H9 (cell line): ENCODE measurements around the gene BTBD17. TPM values are rescaled to one million over a fixed set of nuclear protein-coding genes. Genes with fewer than 3 reads are reported as not detected.

Source experiments
- DNase-seq: peaks from one replicate; pipeline ENCODE4 v3.0.0-alpha.2; 2017
- H2AFZ ChIP-seq: one replicate; pipeline ENCODE4 v1.6.1; 2013; ENCODE audit warnings: mild to moderate bottlenecking, low read length, control low read depth, moderate library complexity
- H2AK5ac ChIP-seq: 2 replicates; pipeline ENCODE4 v1.6.1; 2013; ENCODE audit warnings: low read length, control low read depth, mixed read lengths; ENCODE audit not compliant: insufficient read length
- H2BK120ac ChIP-seq: one replicate; pipeline ENCODE4 v1.6.1; 2013; ENCODE audit warnings: low read depth, mild to moderate bottlenecking, low read length, control low read depth, inconsistent platforms; ENCODE audit not compliant: poor library complexity, severe bottlenecking
- H2BK12ac ChIP-seq: 2 replicates; pipeline ENCODE4 v1.6.1; 2013; ENCODE audit warnings: low read length, control low read depth, mixed read lengths, low read depth; ENCODE audit not compliant: insufficient read length
- H2BK15ac ChIP-seq: 2 replicates; pipeline ENCODE4 v1.6.1; 2013; ENCODE audit warnings: low read depth, low read length, control low read depth
- H2BK20ac ChIP-seq: one replicate; pipeline ENCODE4 v1.6.1; 2013; ENCODE audit warnings: low read depth, mild to moderate bottlenecking, low read length, control low read depth, inconsistent platforms; ENCODE audit not compliant: poor library complexity, severe bottlenecking
- H2BK5ac ChIP-seq: 2 replicates; pipeline ENCODE4 v1.6.1; 2013; ENCODE audit warnings: low read length, control low read depth, mixed read lengths; ENCODE audit not compliant: insufficient read length
- H3K14ac ChIP-seq: 2 replicates; pipeline ENCODE4 v1.6.1; 2013; ENCODE audit warnings: low read length, control low read depth; ENCODE audit not compliant: insufficient read depth
- H3K18ac ChIP-seq: 2 replicates; pipeline ENCODE4 v1.6.1; 2013; ENCODE audit warnings: low read depth, mild to moderate bottlenecking, mixed read lengths, low read length, control low read depth; ENCODE audit not compliant: insufficient read length
- H3K23ac ChIP-seq: 2 replicates; pipeline ENCODE4 v1.6.1; 2013; ENCODE audit warnings: low read length, control low read depth, mixed read lengths, low read depth; ENCODE audit not compliant: insufficient read length
- H3K23me2 ChIP-seq: 2 replicates; pipeline ENCODE4 v1.6.1; 2013; ENCODE audit warnings: low read depth, mild to moderate bottlenecking, mixed read lengths, low read length, control low read depth; ENCODE audit not compliant: insufficient read length, poor library complexity, severe bottlenecking
- H3K27ac ChIP-seq: 2 replicates; pipeline ENCODE4 v1.5.1; 2013; ENCODE audit warnings: low read length, control low read depth, mixed read lengths, low read depth; ENCODE audit not compliant: insufficient read length
- H3K27me3 ChIP-seq: 2 replicates; pipeline ENCODE4 v1.6.1; 2013; ENCODE audit warnings: low read length, control low read depth, inconsistent platforms; ENCODE audit not compliant: insufficient read depth
- H3K4ac ChIP-seq: 2 replicates; pipeline ENCODE4 v1.6.1; 2013; ENCODE audit warnings: low read depth, mild to moderate bottlenecking, control low read depth, inconsistent platforms, low read length, moderate library complexity
- H3K4me1 ChIP-seq: 2 replicates; pipeline ENCODE4 v1.6.1; 2013; ENCODE audit warnings: low read length, control low read depth, inconsistent platforms; ENCODE audit not compliant: insufficient read depth
- H3K4me2 ChIP-seq: 2 replicates; pipeline ENCODE4 v1.6.1; 2013; ENCODE audit warnings: low read length, control low read depth, mixed read lengths; ENCODE audit not compliant: insufficient read length, insufficient read depth
- H3K56ac ChIP-seq: 2 replicates; pipeline ENCODE4 v1.6.1; 2013; ENCODE audit warnings: low read depth, mild to moderate bottlenecking, mixed read lengths, low read length, control low read depth; ENCODE audit not compliant: insufficient read length
- H3K79me1 ChIP-seq: 2 replicates; pipeline ENCODE4 v1.6.1; 2013; ENCODE audit warnings: low read depth, mild to moderate bottlenecking, moderate library complexity, low read length, control low read depth, inconsistent platforms; ENCODE audit not compliant: insufficient read depth, poor library complexity, severe bottlenecking
- H3K79me2 ChIP-seq: 2 replicates; pipeline ENCODE4 v1.6.1; 2013; ENCODE audit warnings: low read length, control low read depth, inconsistent platforms; ENCODE audit not compliant: insufficient read depth
- H3K9ac ChIP-seq: 2 replicates; pipeline ENCODE4 v1.6.1; 2013; ENCODE audit warnings: low read length, control low read depth, mixed read lengths; ENCODE audit not compliant: insufficient read length; ENCODE audit errors: extremely low read depth
- H3K9me3 ChIP-seq: one replicate; pipeline ENCODE4 v1.6.1; 2013; ENCODE audit warnings: low read depth, low read length, inconsistent platforms; ENCODE audit not compliant: control insufficient read depth
- H3T11ph ChIP-seq: one replicate; pipeline ENCODE4 v1.6.1; 2013; ENCODE audit warnings: mild to moderate bottlenecking, low read length, control low read depth, inconsistent platforms
- H4K20me1 ChIP-seq: one replicate; pipeline ENCODE4 v1.6.1; 2013; ENCODE audit not compliant: control insufficient read depth, insufficient read length, insufficient read depth
- H4K5ac ChIP-seq: 2 replicates; pipeline ENCODE4 v1.6.1; 2013; ENCODE audit warnings: low read depth, mild to moderate bottlenecking, mixed read lengths, low read length, control low read depth; ENCODE audit not compliant: insufficient read length
- H4K8ac ChIP-seq: replicated peaks from 2 replicates; pipeline ENCODE4 v1.6.1; 2013; ENCODE audit warnings: low read length, control low read depth, mixed read lengths, low read depth; ENCODE audit not compliant: insufficient read length
- H4K91ac ChIP-seq: 2 replicates; pipeline ENCODE4 v1.6.1; 2013; ENCODE audit warnings: low read depth, mild to moderate bottlenecking, moderate library complexity, mixed read lengths, low read length, control low read depth; ENCODE audit not compliant: insufficient read length
- H3K27ac Mint-ChIP-seq, 3 experiments: 2 replicates in 2 of 3; 3 replicates in 1 of 3; pipeline ENCODE4 v1.8.0; 2020 to 2021; ENCODE audit warnings: mixed read lengths in 3 of 3, mild to moderate bottlenecking in 1 of 3, moderate library complexity in 1 of 3
- H3K27me3 Mint-ChIP-seq: 2 replicates; pipeline ENCODE4 v1.8.0; 2021; ENCODE audit warnings: low read depth, mild to moderate bottlenecking, moderate library complexity, mixed read lengths
- H3K36me3 Mint-ChIP-seq, 3 experiments: 2 replicates in 2 of 3; 3 replicates in 1 of 3; pipeline ENCODE4 v1.8.0; 2020 to 2021; ENCODE audit warnings: low read depth in 3 of 3, mixed read lengths in 3 of 3; ENCODE audit not compliant: insufficient read depth in 1 of 3
- H3K4me1 Mint-ChIP-seq, 2 experiments: 2 replicates each; pipeline ENCODE4 v1.8.0; 2020; ENCODE audit warnings: mixed read lengths in 2 of 2
- H3K4me3 Mint-ChIP-seq, 2 experiments: 2 replicates in 1 of 2; 3 replicates in 1 of 2; pipeline ENCODE4 v1.8.0; 2020 to 2021; ENCODE audit warnings: mild to moderate bottlenecking in 2 of 2, mixed read lengths in 2 of 2, moderate library complexity in 1 of 2
- H3K9me3 Mint-ChIP-seq, 2 experiments: 2 replicates in 1 of 2; 3 replicates in 1 of 2; pipeline ENCODE4 v1.8.0; 2020; ENCODE audit warnings: mild to moderate bottlenecking in 2 of 2, mixed read lengths in 2 of 2, moderate library complexity in 1 of 2
- CTCF ChIP-seq: fragments of 200-600 bp; sonication (generic); conservative IDR thresholded peaks from 3 replicates; pipeline ENCODE4 v1.8.0; 2021; ENCODE audit warnings: antibody characterized with exemption, mild to moderate bottlenecking
- WGBS: extraction: QIAGEN DNeasy Blood & Tissue Kit; methylation state at CpG from one replicate; pipeline ENCODE4 v1.1.7; 2013; ENCODE audit warnings: missing lambda C conversion rate, low lambda C conversion rate, mixed read lengths; ENCODE audit not compliant: insufficient read length; ENCODE audit errors: extremely low coverage; 5-methylcytosine and 5-hydroxymethylcytosine counted together
- total RNA-seq: library from RNA; stranded (reverse); gene quantifications from 2 replicates; pipeline ENCODE4 v1.2.1, GENCODE V29; 2021

The BTBD17 gene
- total RNA-seq, 1 experiment from 2014 or later, result 0.33 TPM

DNA sequence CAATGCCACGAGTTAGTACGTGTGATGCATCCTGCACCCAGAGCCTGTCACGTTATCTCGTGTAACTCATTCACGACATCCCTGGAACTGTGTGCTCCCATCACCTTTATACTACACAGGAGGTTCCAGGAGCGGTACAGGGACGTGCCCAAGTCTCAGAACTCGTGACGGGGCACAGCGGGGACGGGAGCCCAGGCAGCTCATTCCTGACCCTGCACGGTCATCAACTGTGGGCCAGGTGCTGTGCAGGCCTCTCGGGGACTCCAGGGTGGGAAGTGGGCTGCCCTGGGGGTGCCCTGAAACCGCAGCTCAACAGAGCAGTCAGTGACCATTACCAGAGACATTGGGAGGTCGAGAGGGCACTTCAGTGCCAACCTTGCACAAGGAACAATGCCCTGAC, 46.8 kb downstream of the BTBD17 start:
- Histone ChIP-seq H2BK5ac (no peak overlapping the region), H3K23me2 (no peaks in the 10 kb centered on the region), H2BK120ac (no peak overlapping the region), H3K56ac (no peak overlapping the region), H3K23ac (no peak overlapping the region), H3K4me1 (no peaks in the 10 kb centered on the region), H2BK20ac (no peak overlapping the region), H3K4ac (no peak overlapping the region), H3K14ac (no peak overlapping the region), H3T11ph (no peak overlapping the region), H2AFZ (no peak overlapping the region), H4K5ac (no peak overlapping the region), H3K27ac (no peak overlapping the region), H3K18ac (no peak overlapping the region), H3K27me3 (no peaks in the 10 kb centered on the region), H3K9me3 (peaks cover 6% of the 10 kb centered on the region), H4K91ac (no peak overlapping the region), H3K79me2 (no peaks in the 10 kb centered on the region), H3K79me1 (no peaks in the 10 kb centered on the region), H4K20me1 (no peaks in the 10 kb centered on the region), H2BK15ac (no peak overlapping the region), H2AK5ac (no peak overlapping the region), H2BK12ac (no peak overlapping the region), H3K4me2 (no peak overlapping the region), H3K9ac (no peak overlapping the region), H4K8ac (no peak overlapping the region)
- peaks cover 0 to 2% of the 10 kb centered on the region in 2 experiments for H3K4me1 Mint-ChIP-seq
- WGBS, result no CpG with 5 or more reads among the region's 15 CpGs
- H3K9me3 Mint-ChIP-seq, result peaks cover 7 to 9% of the 10 kb centered on the region in 2 experiments; a peak in 4 of 5 replicates
- no peak for DNase-seq
- no peak for TF ChIP-seq CTCF
- peaks cover 25% of the 10 kb centered on the region for H3K27me3 Mint-ChIP-seq
- H3K36me3 Mint-ChIP-seq, result peaks cover 0 to 6% (median 4%) of the 10 kb centered on the region in 3 experiments; a peak in 3 of 7 replicates
- H3K27ac Mint-ChIP-seq, result no peak overlapping the region
- no peak overlapping the region for H3K4me3 Mint-ChIP-seq
